HG03196 (cell line): Measurements from ENCODE around the gene SLC1A1.
"Not testable (repeated sequence)": the region's sequence is repeated elsewhere in the genome, so short reads cannot be mapped to it uniquely, and the experiment has no call there.

ENCODE experiments used
- ATAC-seq: cut with Tn5 transposase; IDR thresholded peaks from one replicate; pipeline ENCODE4 v1.9.1; 2021; ENCODE audit not compliant: unreplicated experiment

The SLC1A1 gene

DNA sequence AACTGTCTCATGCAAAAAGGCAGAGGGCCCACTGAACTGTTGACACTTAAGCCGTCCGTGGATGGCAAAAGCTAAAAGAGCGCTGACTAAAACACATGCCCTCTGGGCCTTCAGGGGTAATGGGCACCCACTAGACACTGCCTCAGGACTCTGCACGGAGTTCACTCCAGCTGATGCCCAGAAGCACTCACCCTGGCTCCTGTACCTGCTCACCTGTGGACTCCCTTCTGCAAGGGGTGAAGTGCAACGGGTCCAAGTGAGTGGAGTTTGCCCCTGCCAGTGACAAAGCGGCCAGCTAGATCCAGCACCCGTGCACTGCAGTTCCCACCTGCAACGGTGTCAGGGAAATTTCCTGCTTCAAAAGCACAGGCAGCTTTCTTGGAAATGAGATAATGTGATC lies 50.2 kb downstream of the SLC1A1 start:
- ATAC-seq, result no peak

DNA sequence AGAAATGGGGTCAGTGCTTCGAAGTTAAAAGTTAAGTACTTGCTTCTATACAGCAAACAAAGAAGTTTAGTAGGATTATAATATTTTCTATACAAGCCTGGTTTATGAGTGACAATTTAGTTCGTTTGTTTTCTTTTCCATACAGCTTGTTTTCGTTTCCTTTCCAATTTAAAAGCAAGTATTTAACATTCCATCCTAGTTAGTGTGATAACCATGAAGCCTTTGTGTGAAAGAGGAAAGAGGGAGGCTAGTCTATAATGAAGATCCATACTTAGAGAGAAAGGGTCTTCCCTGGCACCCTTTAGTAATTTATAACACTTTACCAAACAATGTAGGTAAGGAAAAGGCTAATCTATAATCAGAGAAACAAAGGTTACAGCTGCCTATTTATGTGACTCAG lies 51.0 kb downstream of the SLC1A1 start:
- ATAC-seq, result no peak

DNA sequence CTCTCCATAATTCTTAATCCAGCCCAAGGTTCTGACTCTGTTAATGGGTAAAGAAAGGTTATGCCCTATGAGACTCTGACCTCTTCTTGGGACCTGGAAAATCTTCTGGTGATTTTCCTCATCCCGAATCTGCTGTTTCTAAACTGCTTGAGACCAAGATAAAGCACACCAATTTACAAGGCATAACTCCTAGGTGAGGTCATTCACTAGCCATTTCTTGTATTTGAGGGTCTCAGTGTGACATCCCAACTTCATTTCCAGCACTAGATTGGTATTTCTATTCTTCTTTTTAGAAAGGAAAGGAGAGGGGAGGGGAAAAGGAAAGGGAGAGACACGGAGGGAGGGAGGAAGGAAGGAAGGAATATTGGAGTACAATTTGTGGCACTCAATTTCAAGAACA lies 51.6 kb downstream of the SLC1A1 start:
- no peak for ATAC-seq

DNA sequence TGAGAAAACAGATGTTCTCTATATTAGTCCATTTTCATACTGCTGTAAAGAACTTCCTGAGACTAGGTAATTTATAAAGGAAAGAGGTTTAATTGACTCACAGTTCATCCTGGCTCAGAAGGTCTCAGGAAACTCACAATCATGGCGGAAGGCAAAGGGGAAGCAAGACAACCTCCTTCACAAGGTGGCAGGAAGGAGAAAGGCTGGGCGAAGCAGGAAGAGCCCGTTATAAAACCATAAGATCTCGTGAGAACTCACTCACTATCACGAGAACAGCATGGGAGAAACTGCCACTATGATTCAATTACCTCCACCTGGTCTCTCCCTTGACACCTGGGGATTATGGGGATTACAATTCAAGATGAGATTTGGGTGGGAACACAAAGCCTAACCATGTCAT lies 54.4 kb downstream of the SLC1A1 start:
- ATAC-seq, result not testable (repeated sequence)

DNA sequence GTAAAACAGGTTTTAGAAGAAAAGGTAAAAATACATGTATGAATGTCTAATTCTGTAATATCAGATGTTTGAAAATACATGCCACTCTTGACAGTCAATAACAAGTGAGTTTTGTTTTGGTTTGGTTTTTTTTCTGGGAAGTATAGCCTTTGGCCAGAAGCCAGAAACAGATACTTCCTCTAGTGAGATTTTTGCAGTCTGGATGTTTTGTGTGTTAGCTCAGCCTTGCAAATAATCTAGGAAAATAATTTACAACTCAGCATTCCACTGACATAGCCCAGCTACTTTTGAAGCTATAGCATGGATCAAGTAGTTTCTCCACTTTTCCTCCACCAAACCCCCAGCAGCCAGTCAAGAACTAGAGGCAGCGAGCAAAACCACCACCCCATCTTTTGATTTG lies 56.7 kb downstream of the SLC1A1 start:
- ATAC-seq, result no peak

DNA sequence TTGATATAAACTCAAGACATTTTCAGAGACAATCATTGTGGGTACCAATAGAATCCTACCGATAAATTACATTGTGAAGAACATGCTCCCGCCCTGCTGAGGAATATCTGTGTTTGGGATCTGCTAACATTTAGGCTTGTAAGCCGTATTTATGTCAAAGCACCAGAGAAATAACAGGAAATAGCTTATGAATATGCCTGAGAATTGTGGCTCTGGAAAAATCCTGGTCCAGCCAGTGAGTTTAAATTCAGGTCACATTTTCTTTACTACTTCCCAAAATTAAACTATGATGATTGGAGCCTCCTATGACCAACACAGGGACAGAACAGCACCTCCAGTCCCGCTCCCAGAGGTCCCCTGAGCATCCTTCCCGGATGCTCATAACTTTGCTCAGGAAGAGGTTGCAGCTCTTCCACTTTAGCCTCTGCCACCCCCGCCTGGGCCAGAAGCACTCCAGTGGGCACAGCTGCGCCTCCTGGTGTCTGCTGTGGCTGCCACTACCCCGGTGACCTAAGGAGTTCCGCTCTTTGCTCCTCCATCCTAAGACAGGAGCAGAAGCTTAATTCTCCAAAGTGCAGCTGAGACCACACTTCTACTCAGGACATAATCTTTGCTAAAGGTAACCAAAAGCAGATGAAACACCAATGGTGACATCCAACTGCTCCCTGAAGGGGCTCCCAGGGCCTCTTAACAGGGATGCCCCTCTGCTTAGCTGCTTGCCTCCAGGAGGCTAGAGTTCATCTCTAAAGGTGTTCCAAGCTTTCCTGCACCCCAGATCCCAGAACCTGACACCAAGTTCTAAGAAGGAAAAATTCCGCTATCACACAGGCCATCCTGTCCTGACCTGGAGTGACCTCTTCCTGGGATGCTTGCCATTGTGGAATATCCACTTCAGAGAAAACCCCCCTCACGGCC lies 58.8 kb downstream of the SLC1A1 start:
- no peak for ATAC-seq

DNA sequence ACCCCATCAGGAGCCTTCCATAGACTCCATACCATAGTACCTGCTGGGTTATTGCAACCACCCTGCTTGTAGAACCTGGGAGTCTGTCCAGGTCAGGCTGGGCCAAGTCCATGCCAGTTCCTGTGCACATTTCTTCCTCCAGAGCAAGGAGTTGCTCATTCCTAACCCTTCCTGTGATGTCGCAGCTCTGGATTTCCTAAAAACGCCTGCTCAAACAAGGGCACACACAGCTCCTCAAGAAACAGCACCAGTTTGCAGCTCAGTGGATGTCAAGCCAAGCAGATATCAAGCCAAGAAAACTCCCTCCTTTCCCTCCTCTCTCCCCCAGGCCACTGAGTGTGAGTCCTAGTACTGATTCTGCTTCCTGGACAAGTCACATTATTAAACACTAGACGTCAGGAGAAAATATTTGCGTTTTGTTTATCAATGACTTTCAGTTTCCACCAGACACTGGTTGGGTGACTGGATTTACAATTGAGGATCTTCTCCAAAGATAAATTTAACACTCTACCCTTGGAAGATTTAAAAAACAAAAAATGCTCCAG lies 59.6 kb downstream of the SLC1A1 start:
- ATAC-seq, result no peak

DNA sequence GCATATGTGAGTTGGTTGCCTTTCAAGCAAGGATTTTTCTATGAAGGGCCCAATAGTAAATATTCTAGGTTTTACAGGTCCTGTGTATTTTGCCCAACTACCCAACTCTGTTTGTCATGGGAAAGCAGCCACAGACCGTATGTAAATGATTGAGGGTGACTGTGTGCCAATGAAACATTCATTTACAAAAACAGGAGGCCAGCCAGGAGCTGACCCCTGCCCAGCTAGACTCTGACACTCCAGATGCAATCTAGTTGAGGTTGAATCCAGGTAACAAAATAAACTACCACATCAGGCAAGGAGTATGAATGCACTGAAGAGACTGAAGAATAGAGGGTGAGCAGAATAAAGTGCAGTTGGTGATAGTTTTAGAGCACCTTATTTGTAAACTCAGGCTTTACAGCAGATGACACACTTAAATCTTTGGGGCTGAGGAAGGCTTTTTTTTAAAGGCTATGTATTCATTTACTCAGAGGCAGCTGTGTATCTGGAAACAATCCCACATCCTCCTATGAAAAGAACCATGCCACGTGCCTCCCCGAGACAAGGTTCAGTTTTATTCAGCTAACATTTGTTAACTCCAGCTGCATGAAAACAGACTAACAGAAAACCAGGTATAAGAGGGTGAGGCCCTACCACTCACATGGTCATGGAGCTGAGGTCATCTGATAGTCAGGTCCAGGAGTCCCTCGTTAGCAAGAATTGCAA lies 60.7 kb downstream of the SLC1A1 start:
- no peak for ATAC-seq

DNA sequence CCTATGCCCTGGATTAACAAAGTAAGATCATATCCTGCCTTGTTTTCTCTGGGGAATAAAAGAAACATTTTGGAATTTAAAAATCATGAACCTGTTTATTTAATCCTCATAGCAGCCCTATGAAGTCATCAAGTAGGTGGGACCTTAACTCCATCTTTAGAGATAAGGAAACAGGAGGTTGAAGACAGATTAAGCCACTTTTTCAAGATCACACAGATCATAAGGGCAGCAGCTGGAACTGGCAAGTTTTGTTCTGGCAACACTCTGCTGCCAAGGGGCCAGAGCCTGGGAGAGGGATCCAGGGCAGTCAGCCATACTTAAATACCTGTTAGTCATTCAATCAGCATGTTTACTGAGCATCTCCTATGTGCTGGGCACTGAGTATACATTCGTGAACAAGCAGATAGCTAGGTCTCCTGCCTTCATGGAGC lies 63.7 kb downstream of the SLC1A1 start:
- no peak for ATAC-seq

DNA sequence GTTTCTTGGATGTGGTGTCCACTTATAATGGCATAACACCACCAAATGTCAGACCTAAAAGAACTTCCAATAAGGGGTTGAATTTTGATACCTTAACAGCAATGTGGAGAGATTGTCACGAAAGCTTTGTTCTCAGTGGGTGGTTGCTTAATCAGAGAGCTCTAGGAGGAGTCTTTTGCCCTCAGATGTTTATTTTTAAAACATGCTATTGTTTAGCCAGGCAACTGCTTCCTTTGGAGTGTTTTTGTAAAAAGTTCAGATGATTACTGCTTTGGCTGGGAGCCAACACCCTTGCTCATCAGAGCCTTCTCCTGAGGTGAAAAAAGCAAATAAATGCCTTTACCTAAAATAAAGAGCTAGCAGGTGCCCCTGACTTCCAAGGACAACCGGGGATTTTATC lies 65.0 kb downstream of the SLC1A1 start:
- no peak for ATAC-seq

DNA sequence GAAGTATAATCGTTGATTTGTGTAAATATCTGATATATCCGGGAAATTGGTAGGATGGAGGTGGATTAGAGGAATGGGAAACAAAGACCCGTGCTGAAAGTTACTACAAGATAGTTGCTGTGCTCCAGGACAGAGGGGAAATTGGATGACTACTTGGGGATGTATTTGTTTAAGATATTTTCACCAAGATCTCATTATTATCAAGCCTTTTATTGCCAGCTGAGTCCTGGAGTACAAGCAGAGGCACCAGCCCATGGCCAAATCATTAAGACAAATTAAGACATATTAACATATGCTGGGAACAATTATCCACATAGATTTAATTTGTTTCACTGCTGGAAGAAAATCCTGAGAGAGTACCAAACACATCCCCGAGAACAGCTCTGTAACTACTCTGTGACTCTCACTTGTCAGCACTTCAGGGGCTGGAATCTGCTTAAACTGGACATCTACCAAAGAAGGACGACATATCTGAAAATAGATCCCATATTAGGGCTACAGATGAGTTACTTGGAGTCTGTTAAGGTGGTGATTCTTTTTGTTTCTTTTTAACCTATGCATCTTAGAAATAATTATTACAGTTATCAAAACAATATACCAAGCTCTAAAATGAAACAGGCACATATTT lies 68.2 kb downstream of the SLC1A1 start:
- ATAC-seq, result no peak

DNA sequence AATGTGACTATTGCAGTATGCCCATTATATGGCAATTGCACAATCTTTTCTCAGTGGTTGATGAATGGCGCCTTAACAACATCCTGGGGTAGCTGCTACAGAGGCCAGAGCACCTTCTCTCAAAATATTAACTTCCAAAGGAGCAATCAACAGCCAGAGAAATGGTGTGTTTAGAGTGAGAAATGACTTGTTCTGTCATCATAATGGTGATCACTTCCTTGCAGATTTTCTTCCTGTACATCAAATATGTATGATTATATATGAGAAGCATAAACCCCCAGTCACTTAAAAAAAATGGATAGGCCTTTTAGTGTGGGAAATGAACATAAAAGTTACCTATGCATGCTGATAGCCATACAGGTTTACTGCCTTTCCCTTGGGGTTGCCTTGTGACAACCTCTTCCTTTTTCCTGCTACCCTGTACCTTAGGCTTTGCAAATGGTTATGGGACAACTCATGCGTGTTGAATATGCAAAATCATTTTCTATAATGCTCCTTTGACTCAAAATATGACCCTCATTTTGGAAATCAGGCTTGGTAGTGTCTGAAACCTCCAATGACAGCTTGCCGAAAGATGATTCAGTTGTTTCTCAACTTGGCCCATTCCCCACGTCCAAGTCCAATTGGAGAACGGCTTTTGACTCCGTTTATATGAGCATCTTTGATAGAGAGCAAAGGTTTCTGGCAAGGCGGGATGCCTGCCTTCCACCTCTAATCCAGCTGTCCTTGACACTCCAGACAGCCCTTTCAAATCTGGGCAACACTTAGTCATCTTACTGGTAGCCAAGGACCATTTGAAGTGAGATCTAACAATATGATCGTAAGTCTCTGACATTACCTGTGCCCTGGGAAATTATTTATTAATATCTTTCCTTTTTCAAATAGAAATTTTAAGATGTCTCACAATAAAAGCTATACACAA lies 69.3 kb downstream of the SLC1A1 start:
- ATAC-seq, result peak; percentile 81

DNA sequence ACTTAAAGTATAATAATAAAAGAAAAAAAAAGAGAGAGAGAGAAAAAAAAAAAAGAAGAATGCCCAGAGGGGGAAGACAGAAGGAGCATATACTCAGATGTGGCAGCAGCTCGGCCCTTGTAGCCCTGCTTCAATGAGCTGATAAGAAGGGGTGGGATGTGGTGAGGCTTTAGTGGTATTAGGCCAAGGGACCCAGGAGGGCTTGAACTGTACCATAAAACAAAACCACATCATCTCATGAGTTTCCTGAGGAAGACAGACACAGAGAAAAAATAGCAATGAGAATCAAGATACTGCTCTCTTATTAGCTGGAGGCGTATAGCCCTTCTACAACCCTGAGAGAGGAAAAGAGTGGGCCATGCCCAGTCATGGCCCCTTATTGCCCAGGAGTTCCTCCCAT lies 72.8 kb downstream of the SLC1A1 start:
- no peak for ATAC-seq

DNA sequence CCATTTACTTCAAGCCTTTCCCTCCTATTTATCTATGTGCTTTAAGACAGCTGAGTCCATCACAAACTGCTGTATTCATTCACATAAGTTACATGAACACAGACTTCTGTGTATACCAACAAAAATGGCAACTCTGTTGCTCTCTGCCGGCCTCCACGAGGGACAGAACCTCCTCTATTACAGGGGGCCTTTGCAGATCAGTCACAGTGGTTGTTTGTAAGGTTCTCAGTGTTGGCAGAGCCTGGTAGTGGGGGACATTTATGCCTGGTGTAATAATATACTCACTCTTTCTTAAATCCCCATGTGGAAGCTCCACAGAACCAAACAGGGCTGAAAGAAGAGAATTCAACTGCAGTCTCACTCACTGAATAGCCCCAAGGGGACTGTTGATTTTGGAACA lies 76.5 kb downstream of the SLC1A1 start:
- no peak for ATAC-seq

DNA sequence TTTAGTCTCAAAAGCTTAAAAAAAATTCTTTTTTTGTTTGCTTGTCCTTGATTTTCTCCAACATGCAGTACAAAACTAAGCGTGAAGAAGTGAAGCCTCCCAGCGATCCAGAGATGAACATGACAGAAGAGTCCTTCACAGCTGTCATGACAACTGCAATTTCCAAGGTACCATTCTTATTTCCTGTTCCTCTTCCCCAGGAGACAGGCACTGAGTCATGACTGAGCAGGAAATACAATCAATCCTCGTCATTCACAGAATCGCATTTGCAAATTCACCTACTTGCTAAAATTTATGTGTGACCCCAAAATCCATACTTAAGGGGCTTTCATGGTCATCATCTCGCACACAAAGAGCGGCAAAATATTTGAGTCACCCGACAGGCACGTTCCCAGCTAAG lies 77.3 kb downstream of the SLC1A1 start:
- no peak for ATAC-seq

DNA sequence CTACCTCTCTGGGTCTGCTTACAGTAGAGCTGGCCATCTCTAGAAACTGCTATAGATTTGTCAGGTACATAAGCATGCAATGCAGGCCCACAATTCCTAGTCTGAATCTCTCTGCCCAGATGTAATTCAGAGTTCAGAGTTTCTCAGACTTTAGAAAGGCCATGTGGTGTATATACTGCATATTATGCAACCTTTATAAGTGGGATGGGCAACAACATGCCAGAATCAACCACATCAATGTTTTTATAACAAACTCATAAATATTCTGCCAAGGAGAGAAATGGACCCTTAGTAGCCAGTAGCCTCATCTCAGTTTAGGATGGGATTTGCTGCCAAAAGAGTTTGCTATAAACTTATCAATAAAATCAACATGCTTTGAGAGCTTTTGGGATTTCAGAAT lies 78.8 kb downstream of the SLC1A1 start:
- ATAC-seq, result no peak

DNA sequence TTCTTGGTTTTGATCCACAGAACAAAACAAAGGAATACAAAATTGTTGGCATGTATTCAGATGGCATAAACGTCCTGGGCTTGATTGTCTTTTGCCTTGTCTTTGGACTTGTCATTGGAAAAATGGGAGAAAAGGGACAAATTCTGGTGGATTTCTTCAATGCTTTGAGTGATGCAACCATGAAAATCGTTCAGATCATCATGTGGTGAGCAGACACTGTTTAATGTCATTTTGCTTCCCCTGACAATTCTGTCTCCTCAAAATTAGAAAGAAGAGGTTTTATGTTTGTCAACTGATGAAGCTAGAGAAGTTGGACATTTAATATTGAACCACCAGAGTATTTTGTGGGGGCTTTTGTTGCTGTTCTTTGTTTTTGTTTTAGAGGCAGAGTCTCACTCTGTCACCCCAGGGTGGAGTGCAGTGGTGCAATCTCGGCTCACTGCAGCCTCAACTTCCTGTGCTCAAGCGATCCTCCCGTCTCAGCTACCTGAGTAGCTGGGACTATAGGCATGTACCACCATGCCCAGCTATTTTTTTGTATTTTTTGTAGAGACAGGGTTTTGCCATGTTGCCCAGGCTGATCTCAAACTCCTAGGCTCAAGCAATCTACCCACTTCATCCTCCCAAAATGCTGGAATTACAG lies 82.0 kb downstream of the SLC1A1 start:
- ATAC-seq, result no peak

DNA sequence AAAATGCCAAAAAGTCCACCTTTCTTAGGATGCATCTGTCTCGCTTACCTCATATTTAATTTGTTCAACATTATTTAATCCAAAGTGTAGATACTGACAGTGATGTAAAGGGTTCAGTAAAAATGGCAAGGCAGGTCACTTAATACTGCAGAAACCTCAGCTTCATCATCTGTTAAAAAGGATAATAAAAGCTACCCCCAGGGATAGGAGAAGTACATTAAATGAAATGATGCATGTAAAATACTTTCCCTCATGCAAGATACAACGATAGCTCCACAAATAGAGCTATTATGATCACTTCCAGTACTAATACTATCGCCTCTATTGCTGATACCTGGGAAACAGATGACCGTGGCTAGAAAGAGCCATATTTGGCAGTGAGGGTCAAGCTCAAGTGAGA lies 82.9 kb downstream of the SLC1A1 start:
- ATAC-seq, result no peak

DNA sequence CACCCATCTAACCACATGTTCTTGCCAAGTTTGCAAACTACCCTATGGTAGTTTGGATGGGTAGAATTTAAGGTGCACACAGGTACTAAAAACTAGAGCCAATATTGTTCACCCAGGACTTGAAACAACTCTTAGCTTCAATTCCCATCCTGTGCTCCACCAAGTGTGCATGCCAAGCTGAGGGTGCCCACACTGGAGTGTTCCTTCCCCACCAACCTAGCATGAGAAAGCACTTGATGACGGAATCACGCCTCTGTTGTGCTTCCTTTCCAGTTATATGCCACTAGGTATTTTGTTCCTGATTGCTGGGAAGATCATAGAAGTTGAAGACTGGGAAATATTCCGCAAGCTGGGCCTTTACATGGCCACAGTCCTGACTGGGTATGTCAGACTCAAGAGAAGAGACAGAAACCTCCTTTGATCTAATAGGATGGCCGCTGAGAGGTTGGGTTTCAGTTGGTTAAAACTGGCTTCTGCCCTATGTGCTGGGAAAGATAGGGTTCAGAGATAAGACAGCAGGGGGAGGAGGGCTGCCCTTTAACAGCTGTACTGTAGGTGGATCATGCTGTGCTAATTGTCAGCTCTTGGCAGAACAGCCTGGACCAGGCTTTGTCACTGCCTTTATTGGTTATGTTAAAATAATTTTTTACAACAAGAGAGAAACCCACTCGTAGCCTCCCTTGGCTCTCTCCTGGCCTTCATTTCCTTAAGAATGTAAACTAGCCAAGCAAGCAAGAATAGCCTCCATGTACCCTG lies 83.5 kb downstream of the SLC1A1 start:
- ATAC-seq, result no peak
